HEK293T (cell line): ENCODE data around the gene CHM.
"Not testable (repeated sequence)": the region's sequence is repeated elsewhere in the genome, so short reads cannot be mapped to it uniquely, and the experiment has no call there.

Experiments used
- ARNT ChIP-seq: fragments of 450-650 bp; IDR thresholded peaks from 2 replicates; pipeline ENCODE4 v1.6.1; 2017; ENCODE audit warnings: mild to moderate bottlenecking
- FOXA1 ChIP-seq: fragments of 450-650 bp; IDR thresholded peaks from 2 replicates; pipeline ENCODE4 v1.6.1; 2016; ENCODE audit warnings: mild to moderate bottlenecking
- FOXK2 ChIP-seq: fragments of 450-650 bp; IDR thresholded peaks from 2 replicates; pipeline ENCODE4 v1.6.1; 2016; ENCODE audit warnings: mild to moderate bottlenecking
- FOXM1 ChIP-seq: fragments of 450-650 bp; IDR thresholded peaks from 2 replicates; pipeline ENCODE4 v1.6.1; 2017; ENCODE audit warnings: mild to moderate bottlenecking, borderline replicate concordance
- L3MBTL2 ChIP-seq: fragments of 450-650 bp; conservative IDR thresholded peaks from 2 replicates; pipeline ENCODE4 v1.6.1; 2016; ENCODE audit warnings: mild to moderate bottlenecking
- LEF1 ChIP-seq: fragments of 450-650 bp; IDR thresholded peaks from 2 replicates; pipeline ENCODE4 v1.6.1; 2017; ENCODE audit warnings: mild to moderate bottlenecking, borderline replicate concordance
- SP1 ChIP-seq: fragments of 450-650 bp; IDR thresholded peaks from 2 replicates; pipeline ENCODE4 v1.6.1; 2017
- SUZ12 ChIP-seq: fragments of 450-650 bp; IDR thresholded peaks from 2 replicates; pipeline ENCODE4 v1.6.1; 2016; ENCODE audit warnings: mild to moderate bottlenecking
- TARDBP ChIP-seq: fragments of 450-650 bp; IDR thresholded peaks from 2 replicates; pipeline ENCODE4 v1.6.1; 2016
- TF ChIP-seq, protein P1 (sequence below): fragments of 450-650 bp; IDR thresholded peaks from 2 replicates; pipeline ENCODE4 v1.6.1; 2016

DNA sequence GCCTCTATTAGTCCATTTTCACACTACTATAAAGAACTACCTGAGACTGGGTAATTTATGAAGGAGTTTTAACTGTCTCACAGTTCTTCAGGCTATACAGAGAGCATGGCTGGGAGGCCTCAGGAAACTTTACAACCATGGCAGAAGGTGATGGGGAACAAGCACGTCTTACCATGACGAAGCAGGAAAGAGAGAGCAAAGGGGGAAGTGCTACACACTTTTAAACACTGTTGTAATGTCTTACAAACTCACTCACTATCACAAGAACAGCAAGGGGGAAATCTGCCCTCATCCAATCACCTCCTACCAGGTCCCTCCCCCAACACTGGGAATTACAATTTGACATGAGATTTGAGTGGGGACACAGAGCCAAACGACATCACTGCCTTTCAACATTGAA is 107.4 kb downstream of the CHM start:
- TF ChIP-seq FOXM1, FOXA1, SUZ12, LEF1, SP1, TARDBP, FOXK2, L3MBTL2, ARNT: not testable (repeated sequence)
- TF ChIP-seq, protein P1, sequence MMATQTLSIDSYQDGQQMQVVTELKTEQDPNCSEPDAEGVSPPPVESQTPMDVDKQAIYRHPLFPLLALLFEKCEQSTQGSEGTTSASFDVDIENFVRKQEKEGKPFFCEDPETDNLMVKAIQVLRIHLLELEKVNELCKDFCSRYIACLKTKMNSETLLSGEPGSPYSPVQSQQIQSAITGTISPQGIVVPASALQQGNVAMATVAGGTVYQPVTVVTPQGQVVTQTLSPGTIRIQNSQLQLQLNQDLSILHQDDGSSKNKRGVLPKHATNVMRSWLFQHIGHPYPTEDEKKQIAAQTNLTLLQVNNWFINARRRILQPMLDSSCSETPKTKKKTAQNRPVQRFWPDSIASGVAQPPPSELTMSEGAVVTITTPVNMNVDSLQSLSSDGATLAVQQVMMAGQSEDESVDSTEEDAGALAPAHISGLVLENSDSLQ: not testable (repeated sequence)
